GM12878 (cell line): Measurements from ENCODE around the gene SLC25A48. TPM values are rescaled to one million over a fixed set of nuclear protein-coding genes. Genes with fewer than 3 reads are reported as not detected.

Experiments used
- ATAC-seq: fragments of 200-7000 bp; cut with Tn5 transposase; 3 replicates; pipeline ENCODE4 v1.9.1; 2020; ENCODE audit warnings: mild to moderate bottlenecking, moderate library complexity
- BruUV-seq: library from RNA; stranded (reverse); fragments of 400-500 nt; replicated peaks from 2 replicates; lab custom pipeline; 2021; lab: Mats Ljungman, UMichigan
- CTCF ChIA-PET: fragments of 300-600 bp; sonication (Branson Sonifier 250); formaldehyde crosslinking; extraction: SDS; loops from one replicate; lab custom pipeline; 2021; ENCODE audit warnings: inconsistent platforms; lab: Yijun Ruan, JAX
- POLR2A ChIA-PET: fragments of 350-600 bp; formaldehyde crosslinking; extraction: SDS; loops from one replicate; lab custom pipeline; 2021; ENCODE audit warnings: inconsistent platforms; lab: Charles Lee
- RAD21 ChIA-PET: fragments of 300-600 bp; sonication (Branson Sonifier 250); formaldehyde crosslinking; loops from one replicate; lab custom pipeline; 2023; ENCODE audit warnings: antibody characterized with exemption; ENCODE audit not compliant: unreplicated experiment; lab: Charles Lee
- SMC1A ChIA-PET: fragments of 300-600 bp; sonication (Branson Sonifier 250); formaldehyde crosslinking; loops from one replicate; lab custom pipeline; 2023; ENCODE audit not compliant: unreplicated experiment, uncharacterized antibody; lab: Charles Lee
- DNase-seq: peaks from one replicate; pipeline ENCODE4 v3.0.0-alpha.2; 2011; ENCODE audit warnings: low read depth, low spot score
- FAIRE-seq: peaks from 3 replicates; lab custom pipeline; 2011; peaks lifted over from hg19 to GRCh38; lab: Jason Lieb, UNC
- H2AFZ ChIP-seq: 2 replicates; pipeline ENCODE4 v1.6.0; 2011; ENCODE audit warnings: low read depth, low read length, control low read depth; ENCODE audit not compliant: control insufficient read depth
- H3K27ac ChIP-seq: 2 replicates; pipeline ENCODE4 v1.5.1; 2011; ENCODE audit warnings: control low read depth; ENCODE audit not compliant: control insufficient read depth, insufficient read depth
- H3K27me3 ChIP-seq, 2 experiments: replicated peaks in 1 of 2; 2 replicates each; pipeline versions ENCODE4 v1.6.0 to v1.6.1; 2011; ENCODE audit warnings: low read length in 1 of 2; ENCODE audit not compliant: control insufficient read depth in 2 of 2, insufficient read depth in 2 of 2
- H3K36me3 ChIP-seq, 2 experiments: 2 replicates each; pipeline ENCODE4 v1.5.1; 2011; ENCODE audit warnings: low read length in 1 of 2; ENCODE audit not compliant: control insufficient read depth in 2 of 2, insufficient read depth in 2 of 2
- H3K4me1 ChIP-seq: 2 replicates; pipeline ENCODE4 v1.6.1; 2011; ENCODE audit warnings: mild to moderate bottlenecking, low read length, moderate library complexity, mixed read lengths; ENCODE audit not compliant: control insufficient read depth, insufficient read depth
- H3K4me2 ChIP-seq: 2 replicates; pipeline ENCODE4 v1.6.0; 2011; ENCODE audit warnings: control low read depth; ENCODE audit not compliant: control insufficient read depth, insufficient read depth
- H3K4me3 ChIP-seq: fragments of 200-600 bp; sonication (generic); 2 replicates; pipeline ENCODE4 v1.5.1; 2016
- H3K79me2 ChIP-seq: 2 replicates; pipeline ENCODE4 v1.6.0; 2011; ENCODE audit warnings: low read length; ENCODE audit not compliant: control insufficient read depth, insufficient read depth
- H3K9ac ChIP-seq: 2 replicates; pipeline ENCODE4 v1.8.0; 2011; ENCODE audit warnings: low read length, control low read depth, mixed read lengths; ENCODE audit not compliant: control insufficient read depth, insufficient read depth
- H3K9me3 ChIP-seq: replicated peaks from 3 replicates; pipeline ENCODE4 v1.5.1; 2011; ENCODE audit warnings: mild to moderate bottlenecking, low read length; ENCODE audit not compliant: control insufficient read depth, insufficient read depth
- H4K20me1 ChIP-seq: 2 replicates; pipeline ENCODE4 v1.6.0; 2011; ENCODE audit not compliant: control insufficient read depth, insufficient read depth
- CBFB ChIP-seq: IDR thresholded peaks from 2 replicates; pipeline ENCODE4 v1.6.1; 2016; ENCODE audit warnings: antibody characterized with exemption, low read depth
- SMAD1 ChIP-seq: fragments of 450-650 bp; IDR thresholded peaks from 2 replicates; pipeline ENCODE4 v1.6.1; 2018; ENCODE audit warnings: mild to moderate bottlenecking, low read depth; ENCODE audit not compliant: partially characterized antibody
- SRF ChIP-seq, 2 experiments: IDR thresholded peaks; 2 replicates each; pipeline ENCODE4 v1.6.1; 2011; ENCODE audit warnings: low read depth in 2 of 2, low read length in 2 of 2, mild to moderate bottlenecking in 1 of 2, moderate library complexity in 1 of 2
- TCF3 ChIP-seq: IDR thresholded peaks from 2 replicates; pipeline ENCODE4 v1.6.1; 2012; ENCODE audit warnings: low read depth, mild to moderate bottlenecking, low read length, borderline replicate concordance; ENCODE audit not compliant: insufficient read depth
- ZBTB33 ChIP-seq: fragments of 450-650 bp; IDR thresholded peaks from 2 replicates; pipeline ENCODE4 v1.6.1; 2017; ENCODE audit warnings: mild to moderate bottlenecking
- WGBS: methylation state at CpG from one replicate; pipeline ENCODE4 v1.1.6; 2016; ENCODE audit warnings: low lambda C conversion rate; ENCODE audit not compliant: insufficient replicate concordance, insufficient coverage; ENCODE audit errors: missing lambda C conversion rate; 5-methylcytosine and 5-hydroxymethylcytosine counted together
- in situ Hi-C: fragments of 300-500 bp; cut with MboI; formaldehyde crosslinking; loops from 9 replicates; pipeline ENCODE4 v1.14.3; 2018; ENCODE audit warnings: mixed read lengths
- intact Hi-C: fragments of 100-400 bp; cut with micrococcal nuclease; formaldehyde crosslinking; loops from one replicate; pipeline ENCODE4 v1.14.2; 2022; ENCODE audit not compliant: unreplicated experiment
- polyA plus RNA-seq, 11 experiments: library from polyadenylated mRNA; depleted of rRNA in 4 of 11; unstranded in 6 of 11; stranded (reverse) in 5 of 11; fragments of >200 nt; fragmentation: Nextera tagmentation in 4 of 11; fragmentation: Illumina TruSeq in 1 of 11; extraction: Ambion mirVana in 4 of 11; extraction: Trizol in 1 of 11; gene quantifications; 1 replicate in 1 of 11; 2 replicates in 10 of 11; pipeline versions ENCODE4 v1.2.1 to v1.2.3, GENCODE V29; 2011 to 2016; ENCODE audit warnings: inconsistent platforms in 2 of 11, missing spikeins in 2 of 11, low read depth in 1 of 11
- total RNA-seq, 4 experiments: library from RNA; depleted of rRNA in 3 of 4; stranded (reverse); fragments of >200 nt in 3 of 4; fragmentation: Illumina TruSeq in 1 of 4; extraction: Trizol in 1 of 4; gene quantifications; 2 replicates each; pipeline versions ENCODE4 v1.2.1 to v1.2.3, GENCODE V29; 2013 to 2021

SLC25A48 gene
- total and polyA plus RNA-seq, 10 of the 15 experiments (the other 5 are each of a cell fraction or from before 2014, with no cell fraction given), result 0.06 TPM; not detected in 9

GRCh38 chr5:135934939-135935338, 100.5 kb downstream of the SLC25A48 start:
- no peak overlapping the region for H3K9ac ChIP-seq
- H3K4me1 ChIP-seq, result no peaks in the 10 kb centered on the region
- no peak for FAIRE-seq
- CTCF ChIA-PET, result interaction anchor here (0.9 to 1.1 kb wide), 2 partner anchors 10 to 46 kb away, joined by 3 read pairs; no protein-coding TSS in a partner anchor
- 38% methylated on average over 3 of the region's 3 CpGs for WGBS
- TF ChIP-seq ZBTB33 (no peak), CBFB (no peak), TCF3 (no peak), SRF (IDR thresholded peaks at IDR 0.05; ENCODE audit: low read depth in 2 of 2, low read length in 2 of 2) (no peak), SMAD1 (no peak)
- TF ChIP-seq, all 136 proteins: peak for 0
- in situ Hi-C loops (no loop called here), intact Hi-C loops (no loop called here)
- BruUV-seq, result no TSS peak
- Histone ChIP-seq H2AFZ (no peak overlapping the region), H3K9me3 (no peaks in the 10 kb centered on the region), H3K36me3 (no peaks in the 10 kb centered on the region), H4K20me1 (no peaks in the 10 kb centered on the region), H3K4me2 (no peak overlapping the region), H3K4me3 (no peak overlapping the region), H3K79me2 (no peaks in the 10 kb centered on the region), H3K27me3 (peaks cover 2 to 3% of the 10 kb centered on the region in 2 experiments; a peak in 3 of 4 replicates), H3K27ac (no peak overlapping the region)
- ChIA-PET POLR2A (no interaction called here), RAD21 (no interaction called here), SMC1A (interaction anchor here (1.4 kb wide), 1 partner anchor 290 kb away, joined by 3 read pairs; no protein-coding TSS in a partner anchor)
- ATAC-seq, result no peak; the same call in 2 of the 3 replicates
- DNase-seq, result no peak
